ENCODE results near the gene DRD2. TPM values are rescaled to one million over a fixed set of nuclear protein-coding genes. Genes with fewer than 3 reads are reported as not detected.

DRD2 gene
- total RNA-seq, 1 experiment from 2014 or later: 0.44 TPM

- H2AFZ ChIP-seq (ENCODE audit: low read length): no peak overlapping the region
- H3K4me1 ChIP-seq (ENCODE audit: insufficient read depth, low read length): no peaks in the 10 kb centered on the region
- Mint-ChIP-seq H3K4me1 (peaks cover 7 to 8% of the 10 kb centered on the region in 2 experiments; a peak in 3 of 4 replicates), H3K27ac (no peak overlapping the region), H3K4me3 (no peak overlapping the region), H3K36me3 (ENCODE audit: insufficient read depth in 1 of 3, low read depth in 3 of 3) (no peaks in the 10 kb centered on the region), H3K27me3 (ENCODE audit: low read depth) (peaks cover 28% of the 10 kb centered on the region), H3K9me3 (no peaks in the 10 kb centered on the region)
- no peak overlapping the region for H2BK12ac ChIP-seq (ENCODE audit: insufficient read length, low read depth, low read length)
- no peaks in the 10 kb centered on the region for H3K79me1 ChIP-seq (ENCODE audit: insufficient read depth, low read depth, low read length, poor library complexity, severe bottlenecking)
- no CpG with 5 or more reads among the region's 5 CpGs for WGBS (ENCODE audit: extremely low coverage, insufficient read length, low lambda C conversion rate)
- no peaks in the 10 kb centered on the region for H3K79me2 ChIP-seq (ENCODE audit: insufficient read depth, low read length)
- no peak overlapping the region for H3T11ph ChIP-seq (ENCODE audit: low read length)
- TF ChIP-seq, protein P1, sequence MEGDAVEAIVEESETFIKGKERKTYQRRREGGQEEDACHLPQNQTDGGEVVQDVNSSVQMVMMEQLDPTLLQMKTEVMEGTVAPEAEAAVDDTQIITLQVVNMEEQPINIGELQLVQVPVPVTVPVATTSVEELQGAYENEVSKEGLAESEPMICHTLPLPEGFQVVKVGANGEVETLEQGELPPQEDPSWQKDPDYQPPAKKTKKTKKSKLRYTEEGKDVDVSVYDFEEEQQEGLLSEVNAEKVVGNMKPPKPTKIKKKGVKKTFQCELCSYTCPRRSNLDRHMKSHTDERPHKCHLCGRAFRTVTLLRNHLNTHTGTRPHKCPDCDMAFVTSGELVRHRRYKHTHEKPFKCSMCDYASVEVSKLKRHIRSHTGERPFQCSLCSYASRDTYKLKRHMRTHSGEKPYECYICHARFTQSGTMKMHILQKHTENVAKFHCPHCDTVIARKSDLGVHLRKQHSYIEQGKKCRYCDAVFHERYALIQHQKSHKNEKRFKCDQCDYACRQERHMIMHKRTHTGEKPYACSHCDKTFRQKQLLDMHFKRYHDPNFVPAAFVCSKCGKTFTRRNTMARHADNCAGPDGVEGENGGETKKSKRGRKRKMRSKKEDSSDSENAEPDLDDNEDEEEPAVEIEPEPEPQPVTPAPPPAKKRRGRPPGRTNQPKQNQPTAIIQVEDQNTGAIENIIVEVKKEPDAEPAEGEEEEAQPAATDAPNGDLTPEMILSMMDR (conservative IDR thresholded peaks at IDR 0.05): no peak
- H4K8ac ChIP-seq (replicated peaks; ENCODE audit: insufficient read length, low read depth, low read length): no peak overlapping the region
- no peak overlapping the region for H4K5ac ChIP-seq (ENCODE audit: insufficient read length, low read depth, low read length)
- no peaks in the 10 kb centered on the region for H3K23me2 ChIP-seq (ENCODE audit: insufficient read length, low read depth, low read length, poor library complexity, severe bottlenecking)
- no peak overlapping the region for H3K14ac ChIP-seq (ENCODE audit: insufficient read depth, low read length)
- H2AK5ac ChIP-seq (ENCODE audit: insufficient read length, low read length): no peak overlapping the region
- no peak overlapping the region for H3K18ac ChIP-seq (ENCODE audit: insufficient read length, low read depth, low read length)
- no peak overlapping the region for H3K23ac ChIP-seq (ENCODE audit: insufficient read length, low read depth, low read length)
- no peaks in the 10 kb centered on the region for H3K27me3 ChIP-seq (ENCODE audit: insufficient read depth, low read length)
- H2BK15ac ChIP-seq (ENCODE audit: low read depth, low read length): no peak overlapping the region
- H4K20me1 ChIP-seq (ENCODE audit: control insufficient read depth, insufficient read depth, insufficient read length): no peaks in the 10 kb centered on the region
- no peaks in the 10 kb centered on the region for H3K9me3 ChIP-seq (ENCODE audit: control insufficient read depth, low read depth, low read length)
- no peak overlapping the region for H4K91ac ChIP-seq (ENCODE audit: insufficient read length, low read depth, low read length)
- H2BK120ac ChIP-seq (ENCODE audit: low read depth, low read length, poor library complexity, severe bottlenecking): no peak overlapping the region
- no peak overlapping the region for H3K27ac ChIP-seq (ENCODE audit: insufficient read length, low read depth, low read length)
- no peak overlapping the region for H3K56ac ChIP-seq (ENCODE audit: insufficient read length, low read depth, low read length)
- H3K4ac ChIP-seq (ENCODE audit: low read depth, low read length): no peak overlapping the region
- no peak for DNase-seq
- no peak overlapping the region for H2BK5ac ChIP-seq (ENCODE audit: insufficient read length, low read length)
- H2BK20ac ChIP-seq (ENCODE audit: low read depth, low read length, poor library complexity, severe bottlenecking): no peak overlapping the region
- H3K4me2 ChIP-seq (ENCODE audit: insufficient read depth, insufficient read length, low read length): no peak overlapping the region
- H3K9ac ChIP-seq (ENCODE audit: extremely low read depth, insufficient read length, low read length): no peak overlapping the region
These were observed 74.5 kb downstream of the DRD2 start for GRCh38 chr11:113400631-113401230.

Measured in H9 (cell line).